HUES6 (cell line): ENCODE results near the gene TSPAN15.
"Not testable (repeated sequence)": the region's sequence is repeated elsewhere in the genome, so short reads cannot be mapped to it uniquely, and the experiment has no call there.

Experiments
- H3K27ac ChIP-seq: 2 replicates; pipeline ENCODE4 v1.7.0; 2013; ENCODE audit warnings: low read depth, mild to moderate bottlenecking, low read length, inconsistent platforms
- H3K27me3 ChIP-seq: 2 replicates; pipeline ENCODE4 v1.6.1; 2013; ENCODE audit warnings: low read length; ENCODE audit not compliant: control insufficient read depth, insufficient read depth
- H3K36me3 ChIP-seq: 2 replicates; pipeline ENCODE4 v1.6.1; 2013; ENCODE audit warnings: low read length; ENCODE audit not compliant: control insufficient read depth, insufficient read depth
- H3K4me1 ChIP-seq: 2 replicates; pipeline ENCODE4 v1.6.1; 2013; ENCODE audit warnings: low read length; ENCODE audit not compliant: control insufficient read depth, insufficient read depth
- H3K4me3 ChIP-seq: 2 replicates; pipeline ENCODE4 v1.5.1; 2013; ENCODE audit warnings: low read depth, low read length
- H3K9ac ChIP-seq: one replicate; pipeline ENCODE4 v1.6.1; 2013; ENCODE audit warnings: mild to moderate bottlenecking, low read length
- H3K9me3 ChIP-seq: 2 replicates; pipeline ENCODE4 v1.6.1; 2013; ENCODE audit warnings: low read depth, low read length; ENCODE audit not compliant: control insufficient read depth, insufficient read depth

Gene TSPAN15

DNA sequence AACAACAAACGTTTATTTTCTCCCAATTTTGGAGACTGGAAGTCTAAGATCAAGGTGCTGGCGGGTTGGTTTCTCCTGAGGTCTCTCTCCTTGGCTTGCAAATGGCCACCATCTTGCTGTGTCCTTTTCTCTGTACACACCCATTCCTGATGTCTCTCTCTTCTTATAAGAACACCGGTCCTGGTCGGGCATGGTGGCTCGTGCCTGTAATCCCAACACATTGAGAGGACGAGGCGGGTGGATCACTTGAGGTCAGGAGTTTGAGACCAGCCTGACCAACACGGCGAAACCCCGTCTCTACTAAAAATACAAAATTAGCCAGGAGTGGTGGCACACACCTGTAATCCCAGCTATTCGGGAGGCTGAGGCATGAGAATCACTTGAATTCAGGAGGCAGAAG, 85.3 kb downstream of the TSPAN15 start:
- H3K9me3 ChIP-seq: peaks cover 24% of the 10 kb centered on the region
- H3K9ac ChIP-seq, H3K36me3 ChIP-seq, H3K4me3 ChIP-seq, H3K4me1 ChIP-seq, H3K27me3 ChIP-seq, H3K27ac ChIP-seq: not testable (repeated sequence)

DNA sequence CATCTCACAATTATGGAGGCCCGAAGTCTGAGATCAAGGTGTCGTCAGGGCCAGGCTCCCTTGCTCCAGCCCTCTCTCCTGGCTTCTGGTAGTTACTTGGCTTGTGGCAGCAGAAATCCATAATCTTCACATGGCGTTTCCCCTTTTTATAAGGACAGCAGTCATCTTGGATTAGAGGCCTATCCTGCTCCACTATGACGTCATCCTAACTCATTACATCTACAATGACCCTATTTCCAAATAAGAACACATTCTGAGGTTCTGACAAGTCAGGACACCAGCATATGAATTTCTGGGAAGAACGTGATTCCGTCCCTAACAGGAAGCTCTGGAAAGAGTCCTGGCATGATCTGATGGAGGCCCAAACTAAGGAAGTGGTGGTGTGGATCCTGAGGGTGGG, 86.2 kb downstream of the TSPAN15 start:
- Histone ChIP-seq H3K27ac (no peak overlapping the region), H3K9me3 (peaks cover 29% of the 10 kb centered on the region), H3K9ac (no peak overlapping the region), H3K36me3 (no peaks in the 10 kb centered on the region), H3K4me1 (no peaks in the 10 kb centered on the region), H3K4me3 (no peak overlapping the region), H3K27me3 (peaks cover 6% of the 10 kb centered on the region; the same call in 1 of the 2 replicates)

DNA sequence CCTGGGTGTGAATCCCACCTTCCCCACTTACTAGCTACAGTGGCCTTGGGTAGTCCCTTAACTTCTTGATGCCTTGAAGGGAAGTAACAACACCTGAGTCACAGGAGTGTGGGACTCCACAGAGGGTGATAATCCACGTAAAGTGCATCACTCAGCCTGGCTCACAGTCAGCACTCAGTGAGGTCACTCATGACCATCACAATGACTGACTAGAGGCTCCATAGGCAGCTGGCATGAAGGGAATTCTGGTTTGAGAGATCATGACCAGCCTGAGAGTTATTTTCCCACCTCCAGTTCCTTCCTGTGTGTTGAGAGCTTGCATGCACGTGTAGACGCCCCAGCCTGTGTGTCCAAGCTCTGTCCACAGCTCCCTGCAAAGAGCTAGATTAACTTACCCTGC, 87.2 kb downstream of the TSPAN15 start:
- Histone ChIP-seq H3K9me3 (peaks cover 35% of the 10 kb centered on the region), H3K36me3 (no peaks in the 10 kb centered on the region), H3K4me1 (no peaks in the 10 kb centered on the region), H3K27ac (no peak overlapping the region), H3K9ac (no peak overlapping the region), H3K4me3 (no peak overlapping the region), H3K27me3 (peaks cover 6% of the 10 kb centered on the region; the same call in 1 of the 2 replicates)

- Histone ChIP-seq H3K27me3 (no peaks in the 10 kb centered on the region), H3K4me1 (no peaks in the 10 kb centered on the region), H3K4me3 (no peak overlapping the region), H3K27ac (no peak overlapping the region), H3K9ac (no peak overlapping the region), H3K9me3 (peaks cover 36% of the 10 kb centered on the region), H3K36me3 (no peaks in the 10 kb centered on the region)
Observed at GRCh38 chr10:69541463-69541862, 90.2 kb downstream of the TSPAN15 start.

GRCh38 chr10:69549959-69550358, 98.7 kb downstream of the TSPAN15 start:
- Histone ChIP-seq H3K9ac (no peak overlapping the region), H3K9me3 (peaks cover 29% of the 10 kb centered on the region), H3K36me3 (no peaks in the 10 kb centered on the region), H3K27me3 (peaks cover 17% of the 10 kb centered on the region), H3K4me1 (no peaks in the 10 kb centered on the region), H3K4me3 (no peak overlapping the region), H3K27ac (no peak overlapping the region)

DNA sequence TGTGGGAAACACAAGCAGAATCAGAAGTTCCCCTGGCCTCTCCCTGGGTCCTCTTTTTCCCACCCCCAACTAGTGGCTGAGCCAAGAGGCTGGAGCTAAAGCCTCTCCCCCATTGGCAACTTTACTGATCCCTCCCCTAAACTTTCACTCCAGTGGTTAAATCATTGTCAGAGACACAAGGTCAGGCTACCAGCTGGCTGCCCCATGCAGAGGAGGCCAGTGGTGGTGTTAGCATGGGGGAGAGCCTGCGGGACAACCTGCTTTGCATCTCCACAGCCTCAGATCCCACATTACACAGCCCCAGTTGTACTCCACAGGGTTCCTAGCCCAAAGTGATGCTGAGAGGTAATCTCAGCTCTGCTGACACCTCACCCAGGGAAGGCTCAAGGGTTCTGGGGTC, 101.0 kb downstream of the TSPAN15 start:
- Histone ChIP-seq H3K27me3 (peaks cover 17% of the 10 kb centered on the region), H3K36me3 (no peaks in the 10 kb centered on the region), H3K9me3 (peaks cover 29% of the 10 kb centered on the region), H3K27ac (no peak overlapping the region), H3K9ac (no peak overlapping the region), H3K4me1 (no peaks in the 10 kb centered on the region), H3K4me3 (no peak overlapping the region)

DNA sequence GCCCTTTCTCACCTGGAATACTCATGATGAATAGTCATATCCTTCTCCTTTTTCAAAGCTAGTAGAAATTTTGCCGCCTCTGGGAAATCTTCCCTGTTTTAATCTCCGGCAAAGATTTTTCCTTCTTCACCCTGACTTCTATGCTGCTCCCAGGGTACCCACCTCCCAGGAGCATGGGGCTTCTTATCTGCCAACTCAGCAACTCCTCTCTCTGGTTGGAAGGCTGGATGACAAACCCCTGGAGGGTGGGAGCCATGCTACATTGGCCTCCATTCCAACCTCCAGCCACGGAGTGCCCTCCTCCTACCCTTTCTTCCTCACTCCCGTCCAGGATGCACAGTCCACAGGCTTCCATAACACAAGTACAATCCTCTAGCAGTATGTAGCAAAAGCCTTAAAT, 102.1 kb downstream of the TSPAN15 start:
- Histone ChIP-seq H3K4me3 (no peak overlapping the region), H3K9me3 (peaks cover 29% of the 10 kb centered on the region), H3K27ac (no peak overlapping the region), H3K9ac (no peak overlapping the region), H3K36me3 (no peaks in the 10 kb centered on the region), H3K27me3 (peaks cover 17% of the 10 kb centered on the region), H3K4me1 (no peaks in the 10 kb centered on the region)

DNA sequence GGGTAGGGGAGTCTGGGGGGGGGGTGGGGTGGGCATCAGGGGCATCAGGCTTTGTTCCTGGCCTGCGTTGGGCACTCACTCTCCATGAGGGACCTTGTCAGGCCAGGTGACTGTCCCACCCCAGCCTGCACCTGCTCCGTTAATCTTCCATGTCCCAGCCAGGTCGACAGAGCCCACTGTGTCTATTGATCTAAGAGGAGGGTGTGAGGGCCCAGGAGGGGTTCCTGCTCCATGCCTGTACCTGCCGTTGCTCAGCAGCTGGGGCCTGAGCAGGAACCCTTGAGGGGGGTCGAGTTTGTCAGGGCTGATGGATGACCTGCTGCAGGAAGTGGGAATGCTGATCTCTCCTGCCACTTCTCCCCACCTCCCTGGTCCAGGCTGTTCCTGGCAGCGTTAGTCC, 103.3 kb downstream of the TSPAN15 start:
- H3K27ac ChIP-seq: no peak overlapping the region
- H3K9me3 ChIP-seq: peaks cover 19% of the 10 kb centered on the region
- H3K27me3 ChIP-seq: peaks cover 17% of the 10 kb centered on the region
- no peak overlapping the region for H3K9ac ChIP-seq
- H3K4me3 ChIP-seq: no peak overlapping the region
- H3K36me3 ChIP-seq: no peaks in the 10 kb centered on the region
- H3K4me1 ChIP-seq: no peaks in the 10 kb centered on the region
